Ascending aorta (tissue), 2 donors: ENCODE data around the gene ARFGAP3. TPM values are rescaled to one million over a fixed set of nuclear protein-coding genes. Genes with fewer than 3 reads are reported as not detected.

Source experiments
- DNase-seq, 2 donors: peaks; one replicate each; pipeline ENCODE4 v3.0.0-alpha.2; 2019; ENCODE audit warnings: low spot score in 2 of 2
- H3K27ac ChIP-seq, 2 donors: fragments of 200-600 bp; sonication (generic); one replicate each; pipeline ENCODE4 v1.5.1; 2016 to 2017; ENCODE audit warnings: mild to moderate bottlenecking in 1 of 2
- H3K27me3 ChIP-seq: fragments of 200-600 bp; sonication (generic); one replicate; pipeline ENCODE4 v1.5.1; 2017
- H3K36me3 ChIP-seq, 2 donors: fragments of 200-600 bp; sonication (generic); one replicate each; pipeline ENCODE4 v1.5.1; 2016
- H3K4me1 ChIP-seq, 2 donors: fragments of 200-600 bp; sonication (generic); one replicate each; pipeline ENCODE4 v1.5.1; 2016 to 2017; ENCODE audit warnings: mild to moderate bottlenecking in 1 of 2
- H3K4me3 ChIP-seq, 2 donors: fragments of 200-600 bp; sonication (generic); one replicate each; pipeline ENCODE4 v1.5.1; 2016 to 2017; ENCODE audit warnings: mild to moderate bottlenecking in 1 of 2
- H3K9me3 ChIP-seq, 2 donors: fragments of 200-600 bp; sonication (generic); one replicate each; pipeline ENCODE4 v1.5.1; 2016
- CTCF ChIP-seq, 3 experiments: fragments of 200-600 bp in 2 of 3; fragments of 450-650 bp in 1 of 3; sonication (generic) in 2 of 3; IDR thresholded peaks; one replicate each; pipeline ENCODE4 v1.5.1; 2016 to 2019; ENCODE audit warnings: antibody characterized with exemption in 3 of 3, mild to moderate bottlenecking in 1 of 3, moderate library complexity in 1 of 3
- intact Hi-C: fragments of 100-400 bp; cut with DNase I; formaldehyde crosslinking; loops from one replicate; pipeline ENCODE4 v1.15.1; 2023
- total RNA-seq: library from RNA; depleted of rRNA; stranded (reverse); fragments of >200 nt; gene quantifications from one replicate; pipeline ENCODE4 v1.1.0, GENCODE V29; 2016

ARFGAP3 gene
- total RNA-seq, 1 donor from 2014 or later: 21.6 TPM

- Histone ChIP-seq H3K4me1 (peaks cover 5 to 19% of the 10 kb centered on the region in 2 donors), H3K27ac (no peak overlapping the region), H3K4me3 (no peak overlapping the region), H3K9me3 (no peaks in the 10 kb centered on the region), H3K36me3 (peaks cover 44 to 52% of the 10 kb centered on the region in 2 donors), H3K27me3 (no peaks in the 10 kb centered on the region)
- intact Hi-C loops: no loop called here
- no peak for TF ChIP-seq CTCF (IDR thresholded peaks at IDR 0.05)
- DNase-seq: no peak
These were observed 35.7 kb upstream of the ARFGAP3 start for GRCh38 chr22:42892571-42893316.

- intact Hi-C loops: no loop called here
- Histone ChIP-seq H3K27ac (no peak overlapping the region), H3K27me3 (no peaks in the 10 kb centered on the region), H3K4me3 (no peak overlapping the region), H3K9me3 (no peaks in the 10 kb centered on the region), H3K36me3 (peaks cover 49 to 58% of the 10 kb centered on the region in 2 donors), H3K4me1 (peaks cover 5 to 19% of the 10 kb centered on the region in 2 donors)
- TF ChIP-seq CTCF (IDR thresholded peaks at IDR 0.05): no peak
- DNase-seq: no peak
These were observed 35.1 kb upstream of the ARFGAP3 start for GRCh38 chr22:42892156-42892555.

GRCh38 chr22:42891696-42892095 lies 34.6 kb upstream of the ARFGAP3 start:
- H3K9me3 ChIP-seq: no peaks in the 10 kb centered on the region
- H3K27me3 ChIP-seq: no peaks in the 10 kb centered on the region
- peaks cover 53 to 63% of the 10 kb centered on the region in 2 donors for H3K36me3 ChIP-seq
- intact Hi-C loops: no loop called here
- H3K4me1 ChIP-seq: peaks cover 5 to 19% of the 10 kb centered on the region in 2 donors
- no peak overlapping the region for H3K27ac ChIP-seq
- no peak for DNase-seq
- no peak overlapping the region for H3K4me3 ChIP-seq
- TF ChIP-seq CTCF (IDR thresholded peaks at IDR 0.05): no peak

- Histone ChIP-seq H3K36me3 (peaks cover 58 to 70% of the 10 kb centered on the region in 2 donors), H3K4me1 (peaks cover 5 to 17% of the 10 kb centered on the region in 2 donors), H3K27me3 (no peaks in the 10 kb centered on the region), H3K4me3 (no peak overlapping the region), H3K27ac (no peak overlapping the region), H3K9me3 (no peaks in the 10 kb centered on the region)
- intact Hi-C loops: no loop called here
- no peak for DNase-seq
- no peak for TF ChIP-seq CTCF (IDR thresholded peaks at IDR 0.05)
These were observed 33.9 kb upstream of the ARFGAP3 start for GRCh38 chr22:42891008-42891407.

- H3K27ac ChIP-seq: no peak overlapping the region
- H3K36me3 ChIP-seq: peaks cover 63 to 86% of the 10 kb centered on the region in 2 donors
- H3K27me3 ChIP-seq: no peaks in the 10 kb centered on the region
- no peak for DNase-seq
- H3K9me3 ChIP-seq: no peaks in the 10 kb centered on the region
- H3K4me1 ChIP-seq: peaks cover 3 to 7% of the 10 kb centered on the region in 2 donors
- intact Hi-C loops: no loop called here
- no peak for TF ChIP-seq CTCF (IDR thresholded peaks at IDR 0.05)
- H3K4me3 ChIP-seq: no peak overlapping the region
These were observed 32.2 kb upstream of the ARFGAP3 start for GRCh38 chr22:42889304-42889703.
